GM21529 (cell line): ENCODE measurements around the gene PLA2G2A.
"Not testable (repeated sequence)": the region's sequence is repeated elsewhere in the genome, so short reads cannot be mapped to it uniquely, and the experiment has no call there.

Source experiments
- ATAC-seq: cut with Tn5 transposase; IDR thresholded peaks from one replicate; pipeline ENCODE4 v1.9.1; 2021; ENCODE audit not compliant: unreplicated experiment

Gene PLA2G2A

DNA sequence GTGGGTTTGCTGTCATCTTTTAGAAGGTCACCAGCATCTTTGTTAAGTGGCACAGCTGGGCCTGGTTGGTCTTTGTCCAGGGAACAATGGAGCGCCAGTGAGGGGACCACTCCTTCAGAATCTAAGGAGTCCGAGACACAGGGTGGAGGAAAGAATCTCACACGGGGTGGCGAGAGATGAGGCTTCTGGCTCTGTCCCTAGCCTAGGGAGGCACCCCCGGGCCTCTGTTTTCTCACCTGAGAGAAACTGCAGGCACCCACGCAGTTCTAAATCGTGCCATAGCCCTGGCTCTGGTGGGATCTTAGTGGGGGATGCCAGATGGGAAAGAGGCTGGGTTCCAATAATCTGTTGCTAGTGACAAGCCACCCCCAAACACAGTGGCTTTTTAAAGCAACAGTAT is 45.1 kb downstream of the PLA2G2A start:
- no peak for ATAC-seq

GRCh38 chr1:19932866-19933265 is 46.6 kb downstream of the PLA2G2A start:
- no peak for ATAC-seq

- not testable (repeated sequence) for ATAC-seq
Observed at GRCh38 chr1:19927130-19927421, 52.3 kb downstream of the PLA2G2A start.

GRCh38 chr1:19926296-19927129 is 52.9 kb downstream of the PLA2G2A start:
- ATAC-seq: no peak
